Measurements from ENCODE around the gene MARCO. TPM values are rescaled to one million over a fixed set of nuclear protein-coding genes. Genes with fewer than 3 reads are reported as not detected.

MARCO gene
- total and polyA plus RNA-seq, 2 donors (not counting 1 experiment from before 2014, with no cell fraction given), result 0.04 TPM; not detected in 1

DNA sequence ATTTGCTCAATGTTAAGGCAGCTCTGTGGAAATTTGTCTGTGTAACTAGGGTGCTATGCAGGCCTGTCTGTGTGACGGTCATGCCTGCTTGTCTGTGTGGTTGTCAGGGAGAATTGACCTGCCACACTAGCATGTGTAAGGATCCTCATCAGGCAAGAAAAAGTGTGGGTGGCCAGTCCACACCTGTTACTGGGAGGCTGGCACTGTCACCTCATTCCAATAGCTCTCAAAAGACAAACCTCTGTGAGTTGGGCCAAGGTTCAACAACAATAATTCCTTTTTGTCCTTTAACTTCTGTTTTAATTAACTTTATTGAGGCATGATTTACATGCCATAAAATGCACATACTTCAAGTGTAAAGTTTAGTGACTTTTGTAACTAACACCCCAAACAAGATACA is 4.2 kb upstream of the MARCO start:
- Histone ChIP-seq H3K4me2 (replicated peaks; ENCODE audit: low read depth, low read length, poor library complexity, severe bottlenecking) (no peak overlapping the region), H3K79me2 (ENCODE audit: control insufficient read depth, insufficient read depth, low read length) (no peaks in the 10 kb centered on the region), H3K27me3 (replicated peaks in 1 of 4; ENCODE audit: control extremely low read depth in 1 of 4, control insufficient read depth in 3 of 4, insufficient read depth in 4 of 4, low read length in 3 of 4) (no peaks in the 10 kb centered on the region), H2AFZ (ENCODE audit: insufficient read depth, low read depth, low read length, poor library complexity, severe bottlenecking) (no peak overlapping the region), H3K4me1 (ENCODE audit: control insufficient read depth in 2 of 2, insufficient read depth in 2 of 2, low read length in 2 of 2) (no peaks in the 10 kb centered on the region), H3K4me3 (ENCODE audit: control extremely low read depth in 1 of 5, extremely low read depth in 1 of 5, insufficient read depth in 1 of 5, low read depth in 2 of 5, low read length in 4 of 5) (no peak overlapping the region), H3K36me3 (replicated peaks in 1 of 2; ENCODE audit: control extremely low read depth in 1 of 2, control insufficient read depth in 1 of 2, extremely low read depth in 1 of 2, insufficient read depth in 2 of 2, low read length in 1 of 2) (no peaks in the 10 kb centered on the region), H4K20me1 (ENCODE audit: control insufficient read depth, insufficient read depth, low read length, poor library complexity, severe bottlenecking) (no peaks in the 10 kb centered on the region), H3K9me3 (ENCODE audit: control extremely low read depth in 1 of 3, control insufficient read depth in 2 of 3, insufficient read depth in 1 of 3, low read length in 2 of 3) (peaks cover 0 to 9% (median 0%) of the 10 kb centered on the region in 3 donors), H3K27ac (ENCODE audit: low read length in 2 of 2) (no peak overlapping the region), H3K9ac (ENCODE audit: low read length) (no peak overlapping the region)
- ChIA-PET CTCF (no interaction called here), POLR2A (no interaction called here)
- TF ChIP-seq, protein P1, sequence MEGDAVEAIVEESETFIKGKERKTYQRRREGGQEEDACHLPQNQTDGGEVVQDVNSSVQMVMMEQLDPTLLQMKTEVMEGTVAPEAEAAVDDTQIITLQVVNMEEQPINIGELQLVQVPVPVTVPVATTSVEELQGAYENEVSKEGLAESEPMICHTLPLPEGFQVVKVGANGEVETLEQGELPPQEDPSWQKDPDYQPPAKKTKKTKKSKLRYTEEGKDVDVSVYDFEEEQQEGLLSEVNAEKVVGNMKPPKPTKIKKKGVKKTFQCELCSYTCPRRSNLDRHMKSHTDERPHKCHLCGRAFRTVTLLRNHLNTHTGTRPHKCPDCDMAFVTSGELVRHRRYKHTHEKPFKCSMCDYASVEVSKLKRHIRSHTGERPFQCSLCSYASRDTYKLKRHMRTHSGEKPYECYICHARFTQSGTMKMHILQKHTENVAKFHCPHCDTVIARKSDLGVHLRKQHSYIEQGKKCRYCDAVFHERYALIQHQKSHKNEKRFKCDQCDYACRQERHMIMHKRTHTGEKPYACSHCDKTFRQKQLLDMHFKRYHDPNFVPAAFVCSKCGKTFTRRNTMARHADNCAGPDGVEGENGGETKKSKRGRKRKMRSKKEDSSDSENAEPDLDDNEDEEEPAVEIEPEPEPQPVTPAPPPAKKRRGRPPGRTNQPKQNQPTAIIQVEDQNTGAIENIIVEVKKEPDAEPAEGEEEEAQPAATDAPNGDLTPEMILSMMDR (IDR thresholded peaks at IDR 0.05), result no peak
- TF ChIP-seq EZH2 (IDR thresholded peaks at IDR 0.05; ENCODE audit: borderline replicate concordance, insufficient read depth, low read depth, low read length, poor library complexity, severe bottlenecking), result no peak
- intact Hi-C loops (cut with micrococcal nuclease), result no loop called here
- no peaks in the 10 kb centered on the region for H3K4me1 Mint-ChIP-seq
- H3K27me3 Mint-ChIP-seq, result peaks cover 13% of the 10 kb centered on the region
- ATAC-seq (ENCODE audit: low read depth) (no peak), DNase-seq (no peak)
- no peak overlapping the region for H3K27ac Mint-ChIP-seq
- no peaks in the 10 kb centered on the region for H3K9me3 Mint-ChIP-seq (ENCODE audit: insufficient read depth)
- no peak overlapping the region for H3K4me3 Mint-ChIP-seq
- 100% methylated on average over 1 of the region's 1 CpG for WGBS (ENCODE audit: insufficient coverage)

DNA sequence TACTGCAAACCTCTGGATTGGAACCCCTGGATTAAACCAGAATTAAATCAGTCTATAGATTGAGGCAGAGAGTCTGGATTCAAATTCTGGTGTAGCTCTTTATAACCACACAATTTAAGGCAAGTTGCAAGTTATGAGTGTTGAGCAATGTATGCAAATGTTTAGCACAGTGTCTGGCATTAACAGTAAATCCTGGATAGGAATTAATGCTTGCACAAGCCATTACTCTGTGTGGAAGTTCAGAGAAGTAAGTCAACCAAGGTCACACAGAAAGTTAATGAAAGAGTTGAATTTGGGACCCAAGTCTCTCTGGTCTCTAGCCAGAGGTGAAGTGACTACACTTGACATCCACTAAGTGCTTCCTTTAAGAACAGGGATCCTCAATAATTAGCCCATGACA is 2.0 kb upstream of the MARCO start:
- H3K27ac ChIP-seq (ENCODE audit: low read length in 2 of 2), result no peak overlapping the region
- no peaks in the 10 kb centered on the region for H3K9me3 ChIP-seq (ENCODE audit: control extremely low read depth in 1 of 3, control insufficient read depth in 2 of 3, insufficient read depth in 1 of 3, low read length in 2 of 3)
- H3K79me2 ChIP-seq (ENCODE audit: control insufficient read depth, insufficient read depth, low read length), result no peaks in the 10 kb centered on the region
- no peak overlapping the region for H3K27ac Mint-ChIP-seq
- no peak overlapping the region for H3K9ac ChIP-seq (ENCODE audit: low read length)
- TF ChIP-seq EZH2 (IDR thresholded peaks at IDR 0.05; ENCODE audit: borderline replicate concordance, insufficient read depth, low read depth, low read length, poor library complexity, severe bottlenecking), result no peak
- TF ChIP-seq, protein P1 (IDR thresholded peaks at IDR 0.05), result no peak
- no peaks in the 10 kb centered on the region for H3K4me1 ChIP-seq (ENCODE audit: control insufficient read depth in 2 of 2, insufficient read depth in 2 of 2, low read length in 2 of 2)
- ATAC-seq (ENCODE audit: low read depth) (no peak), DNase-seq (no peak)
- peaks cover 20% of the 10 kb centered on the region for H3K27me3 Mint-ChIP-seq
- H3K4me2 ChIP-seq (replicated peaks; ENCODE audit: low read depth, low read length, poor library complexity, severe bottlenecking), result no peak overlapping the region
- ChIA-PET POLR2A (no interaction called here), CTCF (interaction anchor here (1.4 kb wide), 1 partner anchor 13 kb away, joined by 3 read pairs; no protein-coding TSS in a partner anchor)
- H3K4me3 Mint-ChIP-seq, result no peak overlapping the region
- no peaks in the 10 kb centered on the region for H3K4me1 Mint-ChIP-seq
- no peaks in the 10 kb centered on the region for H3K36me3 ChIP-seq (replicated peaks in 1 of 2; ENCODE audit: control extremely low read depth in 1 of 2, control insufficient read depth in 1 of 2, extremely low read depth in 1 of 2, insufficient read depth in 2 of 2, low read length in 1 of 2)
- H4K20me1 ChIP-seq (ENCODE audit: control insufficient read depth, insufficient read depth, low read length, poor library complexity, severe bottlenecking), result no peaks in the 10 kb centered on the region
- H3K27me3 ChIP-seq (replicated peaks in 1 of 4; ENCODE audit: control extremely low read depth in 1 of 4, control insufficient read depth in 3 of 4, insufficient read depth in 4 of 4, low read length in 3 of 4), result no peaks in the 10 kb centered on the region
- no peak overlapping the region for H3K4me3 ChIP-seq (ENCODE audit: control extremely low read depth in 1 of 5, extremely low read depth in 1 of 5, insufficient read depth in 1 of 5, low read depth in 2 of 5, low read length in 4 of 5)
- H2AFZ ChIP-seq (ENCODE audit: insufficient read depth, low read depth, low read length, poor library complexity, severe bottlenecking), result no peak overlapping the region
- no peaks in the 10 kb centered on the region for H3K9me3 Mint-ChIP-seq (ENCODE audit: insufficient read depth)
- intact Hi-C loops (cut with micrococcal nuclease), result no loop called here

Data from B cell (primary cell).